ENCODE measurements around the gene ZNF195.
A peak's percentile ranks its signal among the peaks of the same experiment; 100 is the strongest.

The ZNF195 gene

GRCh38 chr11:3344327-3345174 lies 34.4 kb downstream of the ZNF195 start:
- TF ChIP-seq CTCF (IDR thresholded peaks at IDR 0.05; ENCODE audit: low read depth, low read length, poor library complexity, severe bottlenecking) (no peak), EZH2phosphoT487 (IDR thresholded peaks at IDR 0.05; ENCODE audit: borderline replicate concordance, low read length) (no peak)
- no peak overlapping the region for H3K27ac ChIP-seq (ENCODE audit: low read depth, low read length)
- H3K9me2 ChIP-seq (replicated peaks; ENCODE audit: control insufficient read depth, low read length): no peaks in the 10 kb centered on the region
- no peak overlapping the region for H3K4me3 ChIP-seq (ENCODE audit: low read length)
- H3K4me1 ChIP-seq (ENCODE audit: control insufficient read depth, low read length): no peaks in the 10 kb centered on the region
- no peaks in the 10 kb centered on the region for H3K36me3 ChIP-seq (ENCODE audit: control insufficient read depth, low read length)
- no peaks in the 10 kb centered on the region for H4K20me1 ChIP-seq (ENCODE audit: control insufficient read depth, insufficient read depth, low read depth, low read length)
- H3K79me2 ChIP-seq (ENCODE audit: control insufficient read depth, low read length): no peaks in the 10 kb centered on the region
- peaks cover 19% of the 10 kb centered on the region for H3K27me3 ChIP-seq (ENCODE audit: control insufficient read depth, low read length)
- H3K4me2 ChIP-seq (ENCODE audit: low read length): no peak overlapping the region
- H3K9me3 ChIP-seq (ENCODE audit: control insufficient read depth, insufficient read depth, low read length): peaks cover 5% of the 10 kb centered on the region; the same call in 1 of the 2 replicates
- H3F3A ChIP-seq (ENCODE audit: control insufficient read depth, insufficient read depth): no peaks in the 10 kb centered on the region

DNA sequence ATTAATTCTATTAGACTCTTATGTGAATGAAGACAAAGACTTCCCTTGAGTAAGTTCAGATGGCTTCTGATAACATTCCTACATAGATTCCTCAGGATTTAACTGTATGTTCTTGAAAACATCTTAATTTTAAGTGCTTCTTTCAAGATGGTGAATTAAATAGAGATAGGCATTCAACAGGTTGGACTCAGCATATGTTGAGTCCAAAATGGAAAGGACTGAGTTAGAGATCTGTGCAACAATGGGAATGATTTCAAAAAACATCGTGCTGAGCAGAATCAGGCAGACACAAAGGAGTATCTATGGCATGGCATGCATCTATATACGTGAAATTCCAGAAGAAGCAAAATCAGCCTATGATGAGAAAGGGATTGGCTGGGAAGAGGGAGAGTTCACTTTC lies 36.2 kb downstream of the ZNF195 start:
- H3K4me3 ChIP-seq (ENCODE audit: low read length): no peak overlapping the region
- no peak overlapping the region for H3K27ac ChIP-seq (ENCODE audit: low read depth, low read length)
- peaks cover 5% of the 10 kb centered on the region; the same call in 1 of the 2 replicates for H3K9me3 ChIP-seq (ENCODE audit: control insufficient read depth, insufficient read depth, low read length)
- peaks cover 22% of the 10 kb centered on the region for H3K27me3 ChIP-seq (ENCODE audit: control insufficient read depth, low read length)
- H4K20me1 ChIP-seq (ENCODE audit: control insufficient read depth, insufficient read depth, low read depth, low read length): no peaks in the 10 kb centered on the region
- H3K4me2 ChIP-seq (ENCODE audit: low read length): no peak overlapping the region
- no peaks in the 10 kb centered on the region for H3K4me1 ChIP-seq (ENCODE audit: control insufficient read depth, low read length)
- TF ChIP-seq EZH2phosphoT487 (IDR thresholded peaks at IDR 0.05; ENCODE audit: borderline replicate concordance, low read length) (no peak), CTCF (IDR thresholded peaks at IDR 0.05; ENCODE audit: low read depth, low read length, poor library complexity, severe bottlenecking) (no peak)
- H3K79me2 ChIP-seq (ENCODE audit: control insufficient read depth, low read length): no peaks in the 10 kb centered on the region
- H3K36me3 ChIP-seq (ENCODE audit: control insufficient read depth, low read length): no peaks in the 10 kb centered on the region
- H3K9me2 ChIP-seq (replicated peaks; ENCODE audit: control insufficient read depth, low read length): no peaks in the 10 kb centered on the region
- H3F3A ChIP-seq (ENCODE audit: control insufficient read depth, insufficient read depth): no peaks in the 10 kb centered on the region

DNA sequence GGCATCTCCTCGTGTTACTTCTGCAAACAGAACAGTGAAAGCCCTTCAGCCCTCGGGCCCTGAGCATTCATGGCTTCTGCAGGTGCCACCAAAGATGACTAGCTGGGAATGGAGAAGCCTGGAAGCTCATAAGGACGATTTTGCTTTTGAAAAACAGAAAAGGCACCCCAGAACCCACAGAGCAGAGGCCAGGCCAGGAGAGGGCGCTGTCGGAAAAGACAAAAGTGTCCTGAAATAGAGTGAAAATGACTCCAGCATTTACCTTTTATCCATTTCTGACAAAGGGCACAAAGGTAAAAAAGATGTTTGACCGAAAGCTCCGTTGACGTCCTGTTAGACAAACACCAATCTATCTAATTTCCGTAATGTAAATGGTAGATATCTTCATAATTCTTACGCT lies 37.6 kb downstream of the ZNF195 start:
- no peak overlapping the region for H3K4me2 ChIP-seq (ENCODE audit: low read length)
- no peaks in the 10 kb centered on the region for H3K9me3 ChIP-seq (ENCODE audit: control insufficient read depth, insufficient read depth, low read length)
- TF ChIP-seq EZH2phosphoT487 (IDR thresholded peaks at IDR 0.05; ENCODE audit: borderline replicate concordance, low read length) (no peak), CTCF (IDR thresholded peaks at IDR 0.05; ENCODE audit: low read depth, low read length, poor library complexity, severe bottlenecking) (peak; percentile 87)
- H3K36me3 ChIP-seq (ENCODE audit: control insufficient read depth, low read length): no peaks in the 10 kb centered on the region
- H3K27me3 ChIP-seq (ENCODE audit: control insufficient read depth, low read length): peaks cover 22% of the 10 kb centered on the region
- no peak overlapping the region for H3K27ac ChIP-seq (ENCODE audit: low read depth, low read length)
- H4K20me1 ChIP-seq (ENCODE audit: control insufficient read depth, insufficient read depth, low read depth, low read length): no peaks in the 10 kb centered on the region
- no peaks in the 10 kb centered on the region for H3K4me1 ChIP-seq (ENCODE audit: control insufficient read depth, low read length)
- no peak overlapping the region for H3K4me3 ChIP-seq (ENCODE audit: low read length)
- no peaks in the 10 kb centered on the region for H3K79me2 ChIP-seq (ENCODE audit: control insufficient read depth, low read length)
- H3F3A ChIP-seq (ENCODE audit: control insufficient read depth, insufficient read depth): no peaks in the 10 kb centered on the region
- no peaks in the 10 kb centered on the region for H3K9me2 ChIP-seq (replicated peaks; ENCODE audit: control insufficient read depth, low read length)

All from DOHH2 (cell line).